ENCODE results near the gene FXYD5.

DNA sequence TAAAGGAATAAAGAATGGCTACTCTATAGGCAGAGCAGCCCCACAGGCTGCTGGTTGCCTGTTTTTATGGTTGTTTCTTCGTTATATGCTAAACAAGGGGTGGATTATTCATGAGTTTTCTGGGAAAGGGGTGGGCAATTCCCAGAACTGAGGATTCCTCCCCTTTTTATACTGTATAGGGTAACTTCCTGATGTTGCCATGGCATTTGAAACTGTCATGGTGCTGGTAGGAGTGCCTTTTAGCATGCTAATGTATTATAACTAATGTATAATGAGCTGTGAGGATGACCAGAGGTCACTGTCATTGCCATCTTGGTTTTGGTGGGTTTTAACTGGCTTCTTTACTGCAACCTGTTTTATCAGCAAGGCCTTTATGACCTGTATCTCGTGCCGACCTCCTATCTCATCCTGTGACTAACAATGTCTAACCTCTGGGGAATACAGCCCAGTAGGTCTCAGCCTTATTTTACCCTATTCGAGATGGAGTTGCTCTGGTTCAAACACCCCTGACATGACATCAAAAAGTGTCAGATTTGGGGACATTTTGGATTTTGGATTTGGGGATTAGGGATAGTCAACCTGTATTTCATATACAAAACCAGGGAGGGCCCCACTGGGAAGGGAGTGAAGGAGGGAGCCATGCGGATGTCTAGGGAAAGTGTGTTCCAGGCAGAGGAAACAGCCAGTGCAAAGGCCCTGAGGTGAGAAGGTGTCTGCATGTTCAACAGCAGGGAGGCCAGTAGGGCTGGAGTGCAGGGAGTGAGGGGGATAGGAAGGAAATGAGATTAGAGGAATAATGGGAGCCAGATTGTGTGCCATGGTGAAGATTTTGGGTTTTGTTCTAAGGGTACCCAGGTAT, 10.9 kb downstream of the FXYD5 start:
- TF ChIP-seq, protein P1, sequence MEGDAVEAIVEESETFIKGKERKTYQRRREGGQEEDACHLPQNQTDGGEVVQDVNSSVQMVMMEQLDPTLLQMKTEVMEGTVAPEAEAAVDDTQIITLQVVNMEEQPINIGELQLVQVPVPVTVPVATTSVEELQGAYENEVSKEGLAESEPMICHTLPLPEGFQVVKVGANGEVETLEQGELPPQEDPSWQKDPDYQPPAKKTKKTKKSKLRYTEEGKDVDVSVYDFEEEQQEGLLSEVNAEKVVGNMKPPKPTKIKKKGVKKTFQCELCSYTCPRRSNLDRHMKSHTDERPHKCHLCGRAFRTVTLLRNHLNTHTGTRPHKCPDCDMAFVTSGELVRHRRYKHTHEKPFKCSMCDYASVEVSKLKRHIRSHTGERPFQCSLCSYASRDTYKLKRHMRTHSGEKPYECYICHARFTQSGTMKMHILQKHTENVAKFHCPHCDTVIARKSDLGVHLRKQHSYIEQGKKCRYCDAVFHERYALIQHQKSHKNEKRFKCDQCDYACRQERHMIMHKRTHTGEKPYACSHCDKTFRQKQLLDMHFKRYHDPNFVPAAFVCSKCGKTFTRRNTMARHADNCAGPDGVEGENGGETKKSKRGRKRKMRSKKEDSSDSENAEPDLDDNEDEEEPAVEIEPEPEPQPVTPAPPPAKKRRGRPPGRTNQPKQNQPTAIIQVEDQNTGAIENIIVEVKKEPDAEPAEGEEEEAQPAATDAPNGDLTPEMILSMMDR (IDR thresholded peaks at IDR 0.05), result no peak
- TF ChIP-seq POLR2AphosphoS5 (IDR thresholded peaks at IDR 0.05; ENCODE audit: low read depth, low read length) (no peak), SIN3A (IDR thresholded peaks at IDR 0.05; ENCODE audit: borderline replicate concordance, insufficient read depth, low read depth, low read length) (no peak)
- TF ChIP-seq, protein P2, sequence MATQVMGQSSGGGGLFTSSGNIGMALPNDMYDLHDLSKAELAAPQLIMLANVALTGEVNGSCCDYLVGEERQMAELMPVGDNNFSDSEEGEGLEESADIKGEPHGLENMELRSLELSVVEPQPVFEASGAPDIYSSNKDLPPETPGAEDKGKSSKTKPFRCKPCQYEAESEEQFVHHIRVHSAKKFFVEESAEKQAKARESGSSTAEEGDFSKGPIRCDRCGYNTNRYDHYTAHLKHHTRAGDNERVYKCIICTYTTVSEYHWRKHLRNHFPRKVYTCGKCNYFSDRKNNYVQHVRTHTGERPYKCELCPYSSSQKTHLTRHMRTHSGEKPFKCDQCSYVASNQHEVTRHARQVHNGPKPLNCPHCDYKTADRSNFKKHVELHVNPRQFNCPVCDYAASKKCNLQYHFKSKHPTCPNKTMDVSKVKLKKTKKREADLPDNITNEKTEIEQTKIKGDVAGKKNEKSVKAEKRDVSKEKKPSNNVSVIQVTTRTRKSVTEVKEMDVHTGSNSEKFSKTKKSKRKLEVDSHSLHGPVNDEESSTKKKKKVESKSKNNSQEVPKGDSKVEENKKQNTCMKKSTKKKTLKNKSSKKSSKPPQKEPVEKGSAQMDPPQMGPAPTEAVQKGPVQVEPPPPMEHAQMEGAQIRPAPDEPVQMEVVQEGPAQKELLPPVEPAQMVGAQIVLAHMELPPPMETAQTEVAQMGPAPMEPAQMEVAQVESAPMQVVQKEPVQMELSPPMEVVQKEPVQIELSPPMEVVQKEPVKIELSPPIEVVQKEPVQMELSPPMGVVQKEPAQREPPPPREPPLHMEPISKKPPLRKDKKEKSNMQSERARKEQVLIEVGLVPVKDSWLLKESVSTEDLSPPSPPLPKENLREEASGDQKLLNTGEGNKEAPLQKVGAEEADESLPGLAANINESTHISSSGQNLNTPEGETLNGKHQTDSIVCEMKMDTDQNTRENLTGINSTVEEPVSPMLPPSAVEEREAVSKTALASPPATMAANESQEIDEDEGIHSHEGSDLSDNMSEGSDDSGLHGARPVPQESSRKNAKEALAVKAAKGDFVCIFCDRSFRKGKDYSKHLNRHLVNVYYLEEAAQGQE (IDR thresholded peaks at IDR 0.05; ENCODE audit: insufficient read depth in 1 of 2, low read depth in 2 of 2, low read length in 1 of 2), result no peak
